BJ (cell line): ENCODE results near the gene SIRPG. TPM values are rescaled to one million over a fixed set of nuclear protein-coding genes. Genes with fewer than 3 reads are reported as not detected.

Experiments used
- CTCF ChIA-PET: fragments of 350-600 bp; formaldehyde crosslinking; extraction: SDS; loops from one replicate; lab custom pipeline; 2021; ENCODE audit warnings: antibody characterized with exemption, inconsistent platforms; lab: Yijun Ruan, JAX
- POLR2A ChIA-PET: fragments of 300-600 bp; sonication (Branson Sonifier 250); formaldehyde crosslinking; extraction: SDS; loops from one replicate; lab custom pipeline; 2021; ENCODE audit warnings: antibody characterized with exemption; lab: Charles Lee
- DNase-seq: peaks from one replicate; pipeline ENCODE4 v3.0.0-alpha.2; 2011; ENCODE audit warnings: low read depth
- H3K27me3 ChIP-seq: 2 replicates; pipeline ENCODE4 v1.6.0; 2011; ENCODE audit warnings: low read length; ENCODE audit not compliant: control insufficient read depth, insufficient read depth
- H3K36me3 ChIP-seq: 2 replicates; pipeline ENCODE4 v1.5.1; 2011; ENCODE audit warnings: low read length; ENCODE audit not compliant: control insufficient read depth, insufficient read depth
- H3K4me3 ChIP-seq: 2 replicates; pipeline ENCODE4 v1.5.1; 2011; ENCODE audit warnings: low read depth, mild to moderate bottlenecking, control low read depth, low read length
- polyA plus RNA-seq: library from polyadenylated mRNA; depleted of rRNA; stranded (reverse); fragments of >200 nt; gene quantifications from 2 replicates; pipeline ENCODE4 v1.2.3, GENCODE V29; 2011
- TF ChIP-seq, protein P1 (sequence below): IDR thresholded peaks from 2 replicates; pipeline ENCODE4 v1.5.1; 2011; ENCODE audit warnings: low read depth, mild to moderate bottlenecking, control low read depth, inconsistent platforms, low read length, moderate library complexity; ENCODE audit not compliant: insufficient read depth

The SIRPG gene
- polyA plus RNA-seq, 1 experiment = not detected

- TF ChIP-seq, protein P1, sequence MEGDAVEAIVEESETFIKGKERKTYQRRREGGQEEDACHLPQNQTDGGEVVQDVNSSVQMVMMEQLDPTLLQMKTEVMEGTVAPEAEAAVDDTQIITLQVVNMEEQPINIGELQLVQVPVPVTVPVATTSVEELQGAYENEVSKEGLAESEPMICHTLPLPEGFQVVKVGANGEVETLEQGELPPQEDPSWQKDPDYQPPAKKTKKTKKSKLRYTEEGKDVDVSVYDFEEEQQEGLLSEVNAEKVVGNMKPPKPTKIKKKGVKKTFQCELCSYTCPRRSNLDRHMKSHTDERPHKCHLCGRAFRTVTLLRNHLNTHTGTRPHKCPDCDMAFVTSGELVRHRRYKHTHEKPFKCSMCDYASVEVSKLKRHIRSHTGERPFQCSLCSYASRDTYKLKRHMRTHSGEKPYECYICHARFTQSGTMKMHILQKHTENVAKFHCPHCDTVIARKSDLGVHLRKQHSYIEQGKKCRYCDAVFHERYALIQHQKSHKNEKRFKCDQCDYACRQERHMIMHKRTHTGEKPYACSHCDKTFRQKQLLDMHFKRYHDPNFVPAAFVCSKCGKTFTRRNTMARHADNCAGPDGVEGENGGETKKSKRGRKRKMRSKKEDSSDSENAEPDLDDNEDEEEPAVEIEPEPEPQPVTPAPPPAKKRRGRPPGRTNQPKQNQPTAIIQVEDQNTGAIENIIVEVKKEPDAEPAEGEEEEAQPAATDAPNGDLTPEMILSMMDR = no peak
- Histone ChIP-seq H3K4me3 (no peak overlapping the region), H3K36me3 (no peaks in the 10 kb centered on the region), H3K27me3 (peaks cover 1% of the 10 kb centered on the region; the same call in 1 of the 2 replicates)
- DNase-seq = no peak
- ChIA-PET POLR2A (no interaction called here), CTCF (interaction anchor here (0.7 to 1.1 kb wide), 2 partner anchors 56 to 60 kb away, joined by 3 read pairs; no protein-coding TSS in a partner anchor)
These were observed 30.9 kb downstream of the SIRPG start for GRCh38 chr20:1626528-1627199.

- TF ChIP-seq, protein P1 = no peak
- no peak for DNase-seq
- CTCF ChIA-PET = no interaction called here
- no peak overlapping the region for H3K4me3 ChIP-seq
- H3K36me3 ChIP-seq = no peaks in the 10 kb centered on the region
- POLR2A ChIA-PET = no interaction called here
- H3K27me3 ChIP-seq = peaks cover 1% of the 10 kb centered on the region; the same call in 1 of the 2 replicates
These were observed 32.4 kb downstream of the SIRPG start for GRCh38 chr20:1625083-1625690.

DNA sequence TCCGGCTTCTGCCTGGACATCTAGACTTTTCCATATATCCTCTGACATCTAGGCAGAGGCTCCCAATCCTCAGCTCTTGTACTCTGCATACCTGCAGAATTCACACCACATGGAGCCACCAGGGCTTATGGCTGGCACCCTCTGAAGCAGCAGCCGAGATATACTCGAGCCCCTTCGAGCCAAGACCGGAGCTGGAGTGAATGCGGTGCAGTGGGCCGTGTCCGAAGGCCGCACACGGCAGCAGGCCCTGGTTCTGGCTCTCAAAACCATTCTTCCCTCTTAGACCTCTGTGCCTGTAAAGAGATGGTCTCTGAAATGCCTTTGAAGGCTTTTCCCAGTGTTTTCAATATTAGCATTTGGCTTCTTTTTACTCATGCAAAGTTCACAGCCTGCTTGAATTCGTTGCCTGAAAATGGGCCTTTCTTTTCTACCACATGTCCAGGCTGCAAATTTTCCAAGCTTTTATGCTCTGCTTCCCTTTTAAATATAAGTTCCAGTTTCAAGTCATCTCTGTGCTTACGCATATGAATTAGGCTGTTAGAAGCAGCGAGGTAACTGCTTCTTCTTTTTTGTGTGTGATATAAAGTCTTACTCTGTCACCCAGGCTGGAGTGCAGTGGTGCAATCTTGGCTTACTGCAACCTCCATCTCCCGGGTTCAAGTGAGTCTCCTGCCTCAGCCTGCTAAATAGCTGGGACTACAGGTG is 33.9 kb downstream of the SIRPG start:
- POLR2A ChIA-PET = no interaction called here
- TF ChIP-seq, protein P1 = no peak
- H3K27me3 ChIP-seq = peaks cover 1% of the 10 kb centered on the region
- H3K36me3 ChIP-seq = no peaks in the 10 kb centered on the region
- no peak overlapping the region for H3K4me3 ChIP-seq
- DNase-seq = no peak
- CTCF ChIA-PET = no interaction called here

- ChIA-PET POLR2A (no interaction called here), CTCF (no interaction called here)
- H3K4me3 ChIP-seq = no peak overlapping the region
- DNase-seq = no peak
- TF ChIP-seq, protein P1 = no peak
- no peaks in the 10 kb centered on the region for H3K36me3 ChIP-seq
- H3K27me3 ChIP-seq = peaks cover 1% of the 10 kb centered on the region
These were observed 35.1 kb downstream of the SIRPG start for GRCh38 chr20:1622450-1622849.

GRCh38 chr20:1621316-1621715 is 36.3 kb downstream of the SIRPG start:
- H3K27me3 ChIP-seq = peaks cover 1% of the 10 kb centered on the region
- H3K4me3 ChIP-seq = no peak overlapping the region
- no peak for DNase-seq
- TF ChIP-seq, protein P1 = no peak
- ChIA-PET CTCF (no interaction called here), POLR2A (no interaction called here)
- no peaks in the 10 kb centered on the region for H3K36me3 ChIP-seq
